Lower leg skin (tissue), 3 donors: ENCODE measurements around the gene RIPOR2.

Experiments used
- POLR2A ChIP-seq, 2 donors: fragments of 450-650 bp; IDR thresholded peaks; one replicate each; pipeline ENCODE4 v1.6.1; 2016 to 2017; ENCODE audit warnings: antibody characterized with exemption in 2 of 2, mild to moderate bottlenecking in 1 of 2, moderate library complexity in 1 of 2
- TF ChIP-seq, protein P1 (sequence below), 3 donors: fragments of 450-650 bp; IDR thresholded peaks; one replicate each; pipeline ENCODE4 v1.5.1; 2016; ENCODE audit warnings: antibody characterized with exemption in 3 of 3, mild to moderate bottlenecking in 3 of 3, moderate library complexity in 2 of 3

DNA sequence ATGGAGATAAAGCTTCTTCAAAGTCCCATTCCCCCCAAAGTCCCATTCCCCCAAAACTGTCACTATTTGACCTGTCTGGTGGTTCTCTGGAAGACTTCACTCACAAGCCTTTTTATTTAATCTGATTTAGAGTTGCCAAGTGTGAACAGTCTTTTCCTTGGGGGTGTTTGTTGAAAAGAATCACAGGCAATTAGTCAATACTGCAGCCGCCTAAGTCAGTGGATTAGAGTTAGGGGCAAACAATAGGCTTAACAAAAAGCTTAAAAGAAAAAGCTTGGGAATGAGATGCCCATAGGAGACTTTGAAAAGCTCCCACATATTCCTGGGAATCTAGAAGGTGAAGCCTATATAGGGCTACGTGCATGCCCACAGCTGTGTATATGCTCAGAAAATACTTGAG is 8.0 kb upstream of the RIPOR2 start:
- TF ChIP-seq, protein P1, sequence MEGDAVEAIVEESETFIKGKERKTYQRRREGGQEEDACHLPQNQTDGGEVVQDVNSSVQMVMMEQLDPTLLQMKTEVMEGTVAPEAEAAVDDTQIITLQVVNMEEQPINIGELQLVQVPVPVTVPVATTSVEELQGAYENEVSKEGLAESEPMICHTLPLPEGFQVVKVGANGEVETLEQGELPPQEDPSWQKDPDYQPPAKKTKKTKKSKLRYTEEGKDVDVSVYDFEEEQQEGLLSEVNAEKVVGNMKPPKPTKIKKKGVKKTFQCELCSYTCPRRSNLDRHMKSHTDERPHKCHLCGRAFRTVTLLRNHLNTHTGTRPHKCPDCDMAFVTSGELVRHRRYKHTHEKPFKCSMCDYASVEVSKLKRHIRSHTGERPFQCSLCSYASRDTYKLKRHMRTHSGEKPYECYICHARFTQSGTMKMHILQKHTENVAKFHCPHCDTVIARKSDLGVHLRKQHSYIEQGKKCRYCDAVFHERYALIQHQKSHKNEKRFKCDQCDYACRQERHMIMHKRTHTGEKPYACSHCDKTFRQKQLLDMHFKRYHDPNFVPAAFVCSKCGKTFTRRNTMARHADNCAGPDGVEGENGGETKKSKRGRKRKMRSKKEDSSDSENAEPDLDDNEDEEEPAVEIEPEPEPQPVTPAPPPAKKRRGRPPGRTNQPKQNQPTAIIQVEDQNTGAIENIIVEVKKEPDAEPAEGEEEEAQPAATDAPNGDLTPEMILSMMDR (IDR thresholded peaks at IDR 0.05): no peak
- TF ChIP-seq POLR2A (IDR thresholded peaks at IDR 0.05): no peak
